PC-3 (cell line): ENCODE results near the gene CDH4.

ENCODE experiments used
- CTCF ChIP-seq: fragments of 300-600 bp; sonication (generic); conservative IDR thresholded peaks from 2 replicates; pipeline ENCODE4 v1.5.1; 2017; ENCODE audit warnings: antibody characterized with exemption, low read depth, mild to moderate bottlenecking, low read length
- EZH2 ChIP-seq: fragments of 300-600 bp; sonication (generic); IDR thresholded peaks from one replicate; pipeline ENCODE4 v1.6.1; 2017; ENCODE audit warnings: antibody characterized with exemption, mild to moderate bottlenecking, low read length; ENCODE audit not compliant: unreplicated experiment
- EZH2phosphoT487 ChIP-seq: fragments of 300-600 bp; sonication (generic); IDR thresholded peaks from 2 replicates; pipeline ENCODE4 v1.6.1; 2018; ENCODE audit warnings: mild to moderate bottlenecking, antibody characterized with exemption, low read length, borderline replicate concordance

DNA sequence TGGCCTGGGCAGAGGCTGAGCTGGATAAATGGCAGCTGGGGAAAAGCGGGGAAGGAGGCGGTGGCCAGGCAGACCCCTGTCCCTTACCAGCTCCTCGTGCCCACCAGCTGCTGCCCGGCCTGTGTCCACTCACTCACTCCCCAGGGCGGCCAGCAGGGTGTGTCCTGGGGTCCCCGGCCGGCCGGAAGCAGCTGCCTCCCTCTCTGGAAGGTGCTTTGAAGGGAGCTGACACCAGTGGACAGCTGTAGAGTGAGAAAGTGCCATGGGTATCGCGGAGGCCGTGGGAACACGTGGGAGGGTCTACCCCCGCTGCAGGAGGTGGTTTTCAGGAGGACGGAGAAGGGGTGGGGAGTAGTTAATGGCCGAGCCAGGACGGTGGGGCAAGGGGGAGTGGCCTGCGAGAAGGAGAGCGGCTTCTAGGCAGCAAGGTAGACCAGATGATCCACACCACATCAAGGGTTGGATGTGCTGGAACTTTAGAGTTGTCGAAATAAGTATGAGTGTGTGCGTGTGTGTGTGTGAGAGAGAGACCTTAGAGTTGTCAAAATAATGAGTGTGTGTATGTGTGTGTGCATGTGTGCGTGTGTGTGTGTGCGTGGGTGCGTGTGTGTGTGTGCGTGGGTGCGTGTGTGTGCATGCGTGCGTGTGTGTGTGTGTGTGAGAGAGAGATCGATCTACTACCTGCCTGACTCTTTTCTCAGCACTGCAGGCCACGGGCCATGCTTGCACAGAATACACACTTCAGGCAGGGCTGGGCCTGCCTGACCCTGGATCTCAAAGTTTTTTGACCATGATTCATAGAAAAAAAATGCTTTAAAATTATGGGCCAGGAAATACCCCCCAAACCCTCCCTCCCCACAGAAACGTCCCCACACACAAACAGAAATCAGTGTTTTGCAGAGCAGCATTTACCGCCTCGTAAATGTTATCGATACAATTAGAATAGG, 43.9 kb downstream of the CDH4 start:
- TF ChIP-seq CTCF = no peak
- no peak for TF ChIP-seq EZH2
- no peak for TF ChIP-seq EZH2phosphoT487
